Pons (tissue), 1 donor: Measurements from ENCODE around the gene SF3A1.

Source experiments
- DNase-seq: peaks from one replicate; pipeline ENCODE4 v3.0.0-alpha.2; 2016; ENCODE audit warnings: low spot score

The SF3A1 gene

DNA sequence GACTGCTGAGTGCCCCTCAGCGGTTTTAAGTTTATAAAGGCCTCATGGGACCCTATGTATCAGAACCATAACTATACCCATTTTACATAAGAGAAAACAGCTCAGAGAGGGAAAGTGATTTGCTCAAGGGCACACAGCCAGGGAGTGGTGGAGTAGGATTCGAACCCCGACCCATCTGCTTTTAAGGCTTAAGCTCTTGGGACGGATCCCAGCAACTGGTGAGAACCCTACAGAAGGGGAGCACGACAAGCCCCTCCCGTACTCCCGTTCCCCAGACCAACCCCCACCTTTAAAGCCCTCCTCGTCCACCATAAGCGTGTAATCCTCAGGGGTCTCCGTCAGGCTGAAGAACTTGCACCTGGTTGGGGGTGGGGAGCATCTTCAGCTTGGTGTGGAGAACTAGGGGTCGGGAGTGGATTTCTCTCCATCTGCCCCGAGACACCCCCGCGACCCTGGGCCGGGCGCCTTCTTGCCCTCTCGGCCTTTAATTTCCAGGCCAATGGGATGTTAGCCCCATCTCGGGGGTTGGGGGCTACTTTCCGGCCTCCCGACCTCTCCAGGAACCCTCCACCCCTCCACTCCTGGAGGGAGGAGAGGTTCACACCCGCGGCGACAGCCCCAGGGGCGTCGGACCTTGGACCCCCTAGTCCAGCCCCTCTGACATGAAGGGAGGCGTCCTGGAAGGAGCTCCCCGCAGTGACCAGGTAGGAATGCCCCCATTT, 68.1 kb downstream of the SF3A1 start:
- no peak for DNase-seq

DNA sequence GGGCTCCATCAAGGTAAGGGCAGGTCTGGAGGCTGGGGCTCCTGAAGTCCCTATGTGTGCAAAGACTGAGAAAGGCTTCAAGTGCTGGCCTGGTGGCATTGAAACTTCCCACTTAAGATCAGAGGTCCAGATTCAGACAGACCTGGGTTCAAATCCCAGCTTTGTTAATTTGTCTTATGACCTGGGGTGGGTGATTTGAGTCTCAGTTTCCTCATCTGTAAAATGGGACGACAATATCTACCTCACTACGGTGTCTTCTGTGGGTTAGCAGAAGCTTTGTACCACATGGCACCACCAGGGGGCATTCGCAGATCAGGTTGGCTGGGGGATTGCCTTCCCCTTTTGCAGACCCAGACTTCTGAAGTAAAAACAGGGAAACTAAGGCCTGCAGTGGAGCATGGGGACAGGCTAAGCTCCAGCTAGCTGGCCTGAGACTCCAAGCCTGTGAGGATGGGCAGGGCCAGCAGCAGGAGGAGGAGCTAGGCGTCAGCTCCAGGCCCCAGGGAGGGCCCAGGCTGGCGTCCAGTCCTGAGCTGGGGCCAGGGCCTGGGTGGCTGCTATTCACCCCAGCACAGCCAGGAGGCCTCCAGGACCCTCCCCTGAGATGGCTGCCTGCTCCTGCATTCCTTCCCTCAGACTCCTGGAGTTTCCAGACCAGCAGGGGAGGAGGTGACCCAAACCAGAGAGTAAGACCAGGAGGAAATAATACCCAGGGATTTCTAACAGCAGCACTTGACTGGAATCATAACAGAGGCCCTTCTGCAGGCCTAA, 68.9 kb downstream of the SF3A1 start:
- peak; percentile 87 for DNase-seq

DNA sequence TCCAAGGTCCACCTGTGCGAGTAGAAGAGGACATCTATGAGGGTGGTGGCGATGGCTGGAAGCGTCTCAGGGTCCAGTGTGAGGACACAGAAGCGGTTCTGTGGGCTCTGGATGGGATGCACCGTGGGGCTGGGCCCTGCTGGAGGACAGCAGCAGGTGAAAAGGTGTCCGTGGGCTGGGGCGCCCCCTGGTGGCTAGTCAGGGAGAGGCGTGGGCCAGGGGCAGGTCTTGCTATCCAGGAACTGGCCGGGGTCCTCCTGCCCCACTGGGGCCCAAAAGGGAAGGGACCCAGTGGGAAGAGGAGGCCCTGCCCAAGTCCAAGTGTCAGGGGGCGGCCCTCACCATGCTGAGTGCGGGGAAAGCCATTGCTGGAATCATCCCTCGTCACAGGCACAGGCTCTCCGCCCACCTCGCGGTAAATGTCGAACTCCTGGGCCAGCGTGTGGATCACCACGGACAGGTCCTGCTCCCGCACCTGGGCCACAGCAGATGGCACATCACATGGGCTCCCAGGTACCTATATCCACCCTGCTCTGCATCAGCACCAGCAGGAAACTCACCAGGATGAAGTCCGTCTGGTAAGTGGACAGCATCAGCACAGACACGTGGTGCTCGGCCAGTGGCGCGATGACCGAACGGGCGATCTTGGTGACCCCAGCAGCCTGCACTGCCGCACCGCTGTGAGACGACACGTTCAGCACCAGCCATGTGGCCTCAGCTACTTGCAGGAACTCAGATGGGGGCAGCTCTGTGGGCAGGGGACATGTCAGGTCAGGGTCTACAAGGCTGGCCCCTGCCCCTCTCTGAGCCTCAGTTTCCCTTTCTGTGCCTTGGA, 69.7 kb downstream of the SF3A1 start:
- no peak for DNase-seq

DNA sequence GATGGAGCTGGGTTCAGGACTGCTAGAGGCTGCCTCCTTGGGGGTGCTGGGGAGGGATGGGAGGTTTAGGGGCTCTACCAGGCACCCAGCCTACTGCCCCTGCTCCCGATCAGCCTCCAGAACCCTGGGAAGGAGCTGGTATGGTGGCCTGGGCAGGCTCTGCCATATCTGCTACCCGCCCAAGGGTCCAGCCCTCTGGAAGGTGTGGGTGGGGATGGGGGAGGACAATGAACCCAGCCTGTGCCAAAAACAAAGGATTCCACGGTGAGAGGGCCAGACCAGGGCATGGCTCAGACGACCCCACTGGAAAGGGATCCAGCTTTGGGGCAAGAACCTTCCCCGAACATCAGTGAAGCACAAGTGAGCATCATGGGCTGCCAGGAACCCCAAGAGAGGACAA, 70.4 kb downstream of the SF3A1 start:
- no peak for DNase-seq

DNA sequence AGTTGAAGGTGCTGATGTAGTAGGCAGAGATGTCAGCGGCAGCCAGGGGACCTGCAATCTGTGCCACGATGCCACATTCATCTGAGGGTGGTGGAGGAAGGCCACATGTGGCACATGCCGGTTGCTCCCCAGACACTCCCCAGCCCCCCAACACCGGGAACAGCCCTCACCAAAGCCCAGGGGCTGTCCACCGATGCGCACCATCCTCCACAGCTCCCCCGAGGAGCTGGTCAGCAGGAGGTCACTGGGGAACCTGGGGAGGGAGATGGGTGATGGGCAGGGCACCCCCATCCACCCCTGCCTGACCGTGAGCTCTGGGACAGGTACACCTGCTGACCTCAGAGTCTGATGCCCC, 70.9 kb downstream of the SF3A1 start:
- no peak for DNase-seq

DNA sequence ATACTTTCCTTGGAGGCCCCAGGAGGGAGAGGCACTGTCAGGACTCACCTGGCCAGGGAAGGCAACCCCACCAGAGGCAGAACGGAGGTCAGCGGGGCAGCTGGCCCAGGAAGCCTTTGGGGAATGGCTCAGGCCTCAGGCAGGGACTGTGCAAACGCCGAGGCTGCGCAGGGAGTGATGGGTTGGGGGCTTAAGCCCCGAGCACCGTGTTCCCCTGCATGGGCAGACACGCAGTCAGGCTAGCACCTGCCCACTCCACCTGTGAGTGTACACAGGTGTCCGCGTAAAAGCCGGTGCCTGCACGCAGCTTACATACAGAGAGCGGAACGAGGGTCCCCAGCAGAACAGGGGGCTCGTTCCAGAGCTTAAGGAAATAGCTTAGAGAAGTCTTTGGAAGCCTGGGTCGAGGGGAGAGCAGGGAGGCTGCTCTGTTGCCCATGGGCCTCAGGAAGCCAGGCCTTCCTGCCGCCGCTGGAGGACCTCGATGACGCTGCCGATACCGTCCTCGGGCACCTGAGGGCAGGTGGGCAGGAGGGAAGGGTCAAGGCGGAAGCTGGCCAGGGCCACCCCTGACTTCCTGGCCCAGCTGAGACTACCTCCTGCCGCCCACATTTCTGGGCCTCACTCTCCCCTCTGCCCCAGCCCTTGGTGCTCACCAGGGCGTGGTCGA, 71.4 kb downstream of the SF3A1 start:
- DNase-seq, result no peak

DNA sequence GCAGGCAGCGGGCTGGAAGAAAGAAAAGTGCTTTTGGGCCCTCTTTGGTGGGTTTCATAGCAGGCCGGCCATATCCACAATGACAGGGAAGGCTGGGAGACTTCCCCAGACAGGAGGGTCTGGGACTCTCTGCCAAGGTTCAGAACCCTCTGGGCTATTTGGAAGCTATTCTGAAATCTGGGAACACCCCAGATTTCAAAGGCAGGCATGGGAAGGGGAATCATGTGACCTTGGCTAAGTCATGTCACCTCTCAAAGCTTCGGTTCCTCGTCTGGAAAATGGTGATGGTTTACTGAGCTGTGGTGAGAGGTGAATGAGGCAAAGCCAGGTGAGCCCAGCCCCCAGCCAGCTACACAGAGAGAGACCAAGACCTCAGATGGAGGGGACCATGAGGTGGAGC, 72.0 kb downstream of the SF3A1 start:
- no peak for DNase-seq

DNA sequence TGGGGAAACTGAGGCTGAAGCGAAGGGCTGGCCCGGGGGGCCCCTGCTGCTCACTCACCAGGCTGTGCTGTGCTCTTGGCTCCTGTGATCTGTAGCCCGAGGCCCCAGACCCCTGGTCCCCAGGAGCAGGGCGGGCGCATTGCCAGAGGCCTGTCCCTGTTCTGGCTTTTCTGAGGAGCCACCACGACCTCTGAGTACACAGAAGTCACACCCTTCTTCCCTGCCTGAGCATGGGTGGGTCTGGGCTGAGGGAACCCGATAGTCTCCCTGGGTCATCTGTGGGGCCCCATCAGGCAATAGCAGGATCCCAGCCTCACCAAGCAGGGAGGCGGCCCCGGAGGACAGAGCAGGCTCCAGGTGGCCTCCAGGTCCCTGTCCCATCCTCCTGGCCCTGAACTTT, 72.5 kb downstream of the SF3A1 start:
- DNase-seq, result no peak

DNA sequence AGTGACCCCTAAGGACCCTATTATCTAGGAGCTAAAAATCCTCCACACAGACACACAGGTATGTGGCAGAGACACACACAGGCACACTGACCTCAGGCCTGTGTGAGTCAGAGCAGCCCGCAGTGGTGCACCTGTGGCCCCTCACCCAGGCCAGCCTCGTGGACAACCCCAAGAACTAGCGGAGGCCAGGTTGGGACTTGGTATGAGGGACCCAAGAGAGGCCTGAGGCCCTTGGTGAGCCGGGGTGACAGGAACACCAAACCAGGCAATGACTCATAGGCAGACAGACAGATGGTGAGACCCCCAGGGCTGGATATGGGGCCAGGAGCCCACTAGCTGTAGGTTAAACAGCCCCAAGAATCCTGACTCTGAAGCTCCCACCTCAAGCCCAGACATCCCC, 73.4 kb downstream of the SF3A1 start:
- DNase-seq, result no peak

DNA sequence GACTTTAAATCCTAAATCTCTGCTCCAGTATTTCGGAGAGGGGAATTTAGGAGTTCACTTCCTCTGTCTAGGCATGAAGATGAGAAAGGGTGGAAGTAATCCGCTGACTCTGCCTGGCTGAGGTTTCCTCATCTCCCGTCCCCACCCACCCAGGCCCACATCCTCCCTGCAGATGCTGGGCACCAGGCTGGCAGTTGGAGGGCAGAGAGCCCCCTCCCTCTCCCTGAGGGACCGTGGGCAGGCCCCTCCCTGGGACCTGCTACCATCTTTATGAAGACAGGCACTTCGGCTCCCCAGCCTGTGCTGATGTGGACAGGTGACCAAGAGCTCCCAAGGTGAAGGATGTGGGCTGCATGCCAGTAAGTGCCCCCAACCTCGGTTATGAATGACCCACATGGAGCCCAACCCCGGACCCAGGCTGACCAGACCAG, 74.1 kb downstream of the SF3A1 start:
- DNase-seq, result no peak
